CD4-positive, alpha-beta T cell treated with Interleukin-15 for 4 hours (primary cell): Measurements from ENCODE around the gene FLYWCH2.
"Not testable (repeated sequence)": the region's sequence is repeated elsewhere in the genome, so short reads cannot be mapped to it uniquely, and the experiment has no call there.

Experiments used
- DNase-seq: peaks from one replicate; pipeline ENCODE4 v3.0.0-alpha.2; 2020; ENCODE audit warnings: low spot score

The FLYWCH2 gene

DNA sequence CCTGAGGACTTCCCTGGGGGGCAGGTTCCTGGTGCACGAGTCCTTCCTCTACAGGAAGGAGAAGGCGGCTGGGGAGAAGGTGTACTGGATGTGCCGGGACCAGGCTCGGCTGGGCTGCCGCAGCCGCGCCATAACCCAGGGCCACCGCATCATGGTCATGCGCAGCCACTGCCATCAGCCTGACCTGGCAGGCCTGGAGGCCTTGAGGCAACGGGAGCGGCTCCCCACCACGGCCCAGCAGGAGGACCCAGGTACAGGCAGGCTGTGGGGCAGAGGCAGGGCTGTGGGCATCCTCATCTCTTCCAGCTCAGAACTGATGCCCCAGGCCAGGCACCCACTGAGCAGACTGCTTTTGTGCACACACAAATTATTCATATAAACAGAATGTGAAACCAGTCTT is 55.2 kb downstream of the FLYWCH2 start:
- no peak for DNase-seq

DNA sequence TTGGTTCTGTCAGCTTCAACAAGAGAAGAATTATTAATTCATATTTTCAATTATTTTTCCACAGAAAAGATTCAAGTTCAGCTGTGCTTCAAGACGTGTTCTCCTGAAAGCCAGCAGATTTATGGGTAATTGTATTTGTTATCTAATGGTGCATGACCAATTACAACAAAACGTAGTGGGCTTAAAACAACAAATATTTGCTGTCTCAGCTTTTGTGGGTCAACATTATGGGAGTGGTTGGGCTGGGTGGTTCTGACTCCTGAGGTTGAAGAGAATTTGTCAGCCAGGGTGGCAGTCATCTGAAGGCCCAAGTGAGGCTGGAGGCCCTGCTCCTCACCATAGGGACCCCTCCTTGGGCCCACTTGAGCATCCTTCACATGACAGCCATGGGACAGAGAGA is 57.0 kb downstream of the FLYWCH2 start:
- DNase-seq, result no peak

DNA sequence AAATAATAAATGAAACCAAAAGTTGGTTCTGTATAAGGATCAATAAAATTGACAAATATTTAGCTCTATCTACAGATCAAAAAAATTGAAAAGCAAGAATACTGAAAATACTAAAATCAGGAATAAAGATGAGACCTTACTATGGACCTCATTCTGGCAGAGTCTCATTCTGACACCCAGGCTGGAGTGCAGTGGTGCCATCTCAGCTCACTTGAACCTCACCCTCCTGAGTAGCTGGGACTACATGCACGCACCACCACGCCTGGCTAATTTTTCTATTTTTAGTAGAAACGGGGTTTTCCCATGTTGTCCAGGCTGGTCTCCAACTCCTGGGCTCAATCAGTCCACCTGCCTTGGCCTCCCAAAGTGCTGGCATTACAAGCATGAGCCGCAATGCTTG is 59.0 kb downstream of the FLYWCH2 start:
- DNase-seq, result no peak

DNA sequence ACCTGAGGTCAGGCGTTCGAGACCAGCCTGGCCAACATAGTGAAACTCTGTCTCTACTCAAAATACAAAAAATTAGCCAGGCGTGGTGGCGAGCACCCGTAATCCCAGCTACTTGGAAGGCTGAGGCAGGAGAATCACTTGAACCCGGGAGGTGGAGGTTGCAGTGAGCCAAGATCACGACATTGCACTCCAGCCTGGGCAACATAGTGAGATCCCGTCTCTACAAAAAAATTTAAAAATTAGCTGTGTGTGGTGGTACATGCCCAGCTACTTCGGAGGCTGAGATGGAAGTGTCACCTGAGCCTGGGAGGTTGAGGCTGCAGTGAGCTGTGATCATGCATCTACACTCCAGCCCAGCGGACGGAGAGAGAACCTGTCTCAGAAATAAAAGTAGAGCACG is 60.7 kb downstream of the FLYWCH2 start:
- DNase-seq, result not testable (repeated sequence)

DNA sequence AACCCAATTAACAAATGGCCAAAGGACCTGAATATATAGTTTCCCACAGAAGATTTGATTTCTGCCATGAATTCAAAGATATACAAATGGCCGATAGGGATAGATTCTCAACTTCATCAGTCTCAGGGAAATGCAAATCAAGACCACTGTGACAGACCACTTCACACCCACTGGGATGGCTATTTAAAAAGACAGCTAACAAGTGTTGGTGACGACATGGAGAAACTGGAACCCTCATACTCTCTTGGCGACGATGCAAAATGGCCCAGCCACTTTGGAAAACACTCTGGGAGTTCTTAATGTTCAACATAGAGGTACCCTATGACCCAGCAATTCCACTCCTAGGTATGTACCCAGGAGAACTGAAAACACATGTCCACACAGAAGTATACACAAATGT is 63.6 kb downstream of the FLYWCH2 start:
- DNase-seq, result no peak
